WERI-Rb-1 (cell line): ENCODE data around the gene OR10A5.
A peak's percentile ranks its signal among the peaks of the same experiment; 100 is the strongest.
"Not testable (repeated sequence)": the region's sequence is repeated elsewhere in the genome, so short reads cannot be mapped to it uniquely, and the experiment has no call there.

Source experiments
- DNase-seq: peaks from one replicate; pipeline ENCODE4 v3.0.0-alpha.2; 2020
- H3K27ac ChIP-seq: fragments of 250-450 bp; sonication (Bioruptor Pico); 2 replicates; pipeline ENCODE4 v1.5.1; 2020; ENCODE audit warnings: mild to moderate bottlenecking, moderate library complexity
- H3K27me3 ChIP-seq: fragments of 250-450 bp; sonication (Bioruptor Pico); 2 replicates; pipeline ENCODE4 v1.5.1; 2021; ENCODE audit warnings: mild to moderate bottlenecking, low read depth, moderate library complexity; ENCODE audit not compliant: insufficient read depth, severe bottlenecking
- H3K36me3 ChIP-seq: fragments of 250-450 bp; sonication (Bioruptor Pico); 2 replicates; pipeline ENCODE4 v1.5.1; 2020; ENCODE audit warnings: mild to moderate bottlenecking, moderate library complexity
- H3K4me3 ChIP-seq: 2 replicates; pipeline ENCODE4 v1.5.1; 2011; ENCODE audit warnings: low read depth, mild to moderate bottlenecking, control low read depth, low read length
- H3K9me3 ChIP-seq: fragments of 250-450 bp; sonication (Bioruptor Pico); 2 replicates; pipeline ENCODE4 v1.5.1; 2021; ENCODE audit warnings: mild to moderate bottlenecking, moderate library complexity; ENCODE audit not compliant: severe bottlenecking
- CTCF ChIP-seq: IDR thresholded peaks from 2 replicates; pipeline ENCODE4 v1.5.1; 2011; ENCODE audit warnings: low read depth, mild to moderate bottlenecking, control low read depth, inconsistent platforms, low read length

The OR10A5 gene

GRCh38 chr11:6845383-6845782 is at the start of gene OR10A5:
Gene OR10A5, plus strand, starts transcription at chr11:6845683. Its CDS starts 0 bp downstream, at chr11:6845683.
- no peak for TF ChIP-seq CTCF
- H3K9me3 ChIP-seq, result no peaks in the 10 kb centered on the region

GRCh38 chr11:6799402-6799801 is 46.1 kb upstream of the OR10A5 start, which contains the start of gene OR6A2:
Gene OR6A2, minus strand, starts transcription at chr11:6799689. Its CDS starts 3,981 bp downstream, at chr11:6795708.
- no peak within 1 kb of the TSS for H3K4me3 ChIP-seq
- no peak for TF ChIP-seq CTCF
- no peak for DNase-seq
- H3K27ac ChIP-seq, result no peak within 1 kb of the TSS
- H3K9me3 ChIP-seq, result no peaks in the 10 kb centered on the region
- H3K27me3 ChIP-seq, result no peaks in the 10 kb centered on the region
- H3K36me3 ChIP-seq, result no peaks in the 10 kb centered on the region

More at GRCh38 chr11:6845383-6845782, at the start of gene OR10A5:
- Histone ChIP-seq H3K4me3 (no peak within 1 kb of the TSS), H3K27me3 (no peaks in the 10 kb centered on the region), H3K27ac (no peak within 1 kb of the TSS), H3K36me3 (no peaks in the 10 kb centered on the region)
- no peak for DNase-seq

- not testable (repeated sequence) for H3K27ac ChIP-seq, H3K27me3 ChIP-seq, H3K36me3 ChIP-seq, H3K9me3 ChIP-seq, DNase-seq, H3K4me3 ChIP-seq
Observed at GRCh38 chr11:6801075-6801474, 44.4 kb upstream of the OR10A5 start.

GRCh38 chr11:6812390-6813005 is 33.0 kb upstream of the OR10A5 start:
- TF ChIP-seq CTCF, result peak; percentile 90
- peak; percentile 33 for DNase-seq
- H3K4me3 ChIP-seq, result no peak overlapping the region
- no peak overlapping the region for H3K27ac ChIP-seq
- H3K9me3 ChIP-seq, result no peaks in the 10 kb centered on the region
- no peaks in the 10 kb centered on the region for H3K36me3 ChIP-seq
- H3K27me3 ChIP-seq, result no peaks in the 10 kb centered on the region

GRCh38 chr11:6813656-6814055 is 31.8 kb upstream of the OR10A5 start:
- no peak for TF ChIP-seq CTCF
- Histone ChIP-seq H3K27me3 (no peaks in the 10 kb centered on the region), H3K36me3 (no peaks in the 10 kb centered on the region), H3K4me3 (no peak overlapping the region), H3K27ac (no peak overlapping the region), H3K9me3 (no peaks in the 10 kb centered on the region)
- DNase-seq, result no peak

- TF ChIP-seq CTCF, result 0 out of 2 replicates have a peak, but pooled peaks have one; percentile 3
- peak; percentile 12 for DNase-seq
- H3K36me3 ChIP-seq, result no peaks in the 10 kb centered on the region
- H3K9me3 ChIP-seq, result no peaks in the 10 kb centered on the region
- H3K27me3 ChIP-seq, result no peaks in the 10 kb centered on the region
- no peak overlapping the region for H3K4me3 ChIP-seq
- no peak overlapping the region for H3K27ac ChIP-seq
Observed at GRCh38 chr11:6817694-6818093, 27.8 kb upstream of the OR10A5 start.
